Measurements from ENCODE around the gene KRT13. TPM values are rescaled to one million over a fixed set of nuclear protein-coding genes. Genes with fewer than 3 reads are reported as not detected.

The KRT13 gene
- polyA plus RNA-seq, 1 donor from 2014 or later = not detected

DNA sequence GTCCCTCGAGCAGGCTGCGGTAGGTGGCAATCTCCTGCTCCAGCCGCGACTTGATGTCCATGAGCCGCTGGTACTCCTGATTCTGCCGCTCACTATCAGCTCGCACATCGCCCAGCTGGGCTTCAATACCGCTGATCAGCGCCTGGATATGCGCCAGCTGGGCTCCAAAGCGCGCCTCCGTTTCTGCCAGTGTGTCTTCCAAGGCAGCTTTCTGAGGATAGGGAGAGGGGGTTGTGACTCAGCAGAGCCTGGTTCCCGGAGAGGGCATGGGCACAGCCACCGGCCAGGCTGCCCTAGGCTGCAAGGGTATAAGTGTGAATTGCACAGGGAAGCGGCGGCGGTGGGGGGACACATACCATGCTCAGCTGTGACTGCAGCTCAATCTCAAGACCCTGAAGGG lies 18.4 kb upstream of the KRT13 start:
- no peaks in the 10 kb centered on the region for H4K20me1 ChIP-seq (ENCODE audit: insufficient read depth)
- H2AFZ ChIP-seq (ENCODE audit: low read depth, low read length) = no peak overlapping the region

DNA sequence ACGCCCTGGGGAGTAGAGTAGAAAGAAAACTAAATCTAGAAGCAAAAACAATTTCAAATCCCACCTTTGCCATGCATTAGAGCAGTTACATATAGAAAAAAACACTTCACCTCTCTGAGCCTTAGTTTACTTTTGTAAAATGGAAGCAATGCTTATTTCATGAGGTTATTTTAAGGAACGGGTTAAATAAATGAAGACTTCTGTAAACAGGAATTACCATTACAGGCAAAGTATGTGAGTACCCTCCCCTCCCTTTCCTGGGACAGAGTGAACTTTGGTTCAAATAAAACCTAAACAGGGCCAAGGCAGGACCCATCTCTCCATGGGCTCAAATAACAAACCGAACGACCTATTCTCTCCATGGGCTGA lies 17.8 kb upstream of the KRT13 start:
- Histone ChIP-seq H3K9ac (ENCODE audit: low read length) (no peak overlapping the region), H3K9me3 (ENCODE audit: low read length) (no peaks in the 10 kb centered on the region), H3K4me2 (ENCODE audit: low read length) (no peak overlapping the region), H3K27me3 (ENCODE audit: insufficient read depth, low read depth, low read length) (peaks cover 17% of the 10 kb centered on the region), H3K27ac (ENCODE audit: low read length) (no peak overlapping the region), H3K36me3 (ENCODE audit: insufficient read depth, low read length) (no peaks in the 10 kb centered on the region), H3K79me2 (replicated peaks; ENCODE audit: insufficient read depth, low read length) (no peaks in the 10 kb centered on the region), H4K20me1 (ENCODE audit: insufficient read depth) (no peaks in the 10 kb centered on the region), H3F3A (ENCODE audit: insufficient read depth, low read length, poor library complexity, severe bottlenecking) (no peaks in the 10 kb centered on the region), H2AFZ (ENCODE audit: low read depth, low read length) (no peak overlapping the region), H3K4me3 (ENCODE audit: low read length) (no peak overlapping the region), H3K9me2 (ENCODE audit: insufficient read depth, low read length) (no peaks in the 10 kb centered on the region)
- no peak for TF ChIP-seq POLR2AphosphoS5 (IDR thresholded peaks at IDR 0.05)
- no peak for TF ChIP-seq EZH2 (IDR thresholded peaks at IDR 0.05; ENCODE audit: borderline replicate concordance, insufficient read depth, low read length, poor library complexity, severe bottlenecking)
- no peak for TF ChIP-seq MXI1 (conservative IDR thresholded peaks at IDR 0.05; ENCODE audit: poor library complexity, severe bottlenecking)

More for the DNA sequence above, 18.4 kb upstream of the KRT13 start:
- H3K4me3 ChIP-seq (ENCODE audit: low read length) = no peak overlapping the region
- no peak for TF ChIP-seq SMC3 (conservative IDR thresholded peaks at IDR 0.05; ENCODE audit: poor library complexity)
- no peak for TF ChIP-seq RAD21 (conservative IDR thresholded peaks at IDR 0.05)
- no peak for TF ChIP-seq EP300 (conservative IDR thresholded peaks at IDR 0.05; ENCODE audit: poor library complexity, severe bottlenecking)
- no peak for TF ChIP-seq TAF1 (IDR thresholded peaks at IDR 0.05; ENCODE audit: low read depth)
- TF ChIP-seq EZH2 (IDR thresholded peaks at IDR 0.05; ENCODE audit: borderline replicate concordance, insufficient read depth, low read length, poor library complexity, severe bottlenecking) = no peak
- TF ChIP-seq, protein P1, sequence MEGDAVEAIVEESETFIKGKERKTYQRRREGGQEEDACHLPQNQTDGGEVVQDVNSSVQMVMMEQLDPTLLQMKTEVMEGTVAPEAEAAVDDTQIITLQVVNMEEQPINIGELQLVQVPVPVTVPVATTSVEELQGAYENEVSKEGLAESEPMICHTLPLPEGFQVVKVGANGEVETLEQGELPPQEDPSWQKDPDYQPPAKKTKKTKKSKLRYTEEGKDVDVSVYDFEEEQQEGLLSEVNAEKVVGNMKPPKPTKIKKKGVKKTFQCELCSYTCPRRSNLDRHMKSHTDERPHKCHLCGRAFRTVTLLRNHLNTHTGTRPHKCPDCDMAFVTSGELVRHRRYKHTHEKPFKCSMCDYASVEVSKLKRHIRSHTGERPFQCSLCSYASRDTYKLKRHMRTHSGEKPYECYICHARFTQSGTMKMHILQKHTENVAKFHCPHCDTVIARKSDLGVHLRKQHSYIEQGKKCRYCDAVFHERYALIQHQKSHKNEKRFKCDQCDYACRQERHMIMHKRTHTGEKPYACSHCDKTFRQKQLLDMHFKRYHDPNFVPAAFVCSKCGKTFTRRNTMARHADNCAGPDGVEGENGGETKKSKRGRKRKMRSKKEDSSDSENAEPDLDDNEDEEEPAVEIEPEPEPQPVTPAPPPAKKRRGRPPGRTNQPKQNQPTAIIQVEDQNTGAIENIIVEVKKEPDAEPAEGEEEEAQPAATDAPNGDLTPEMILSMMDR (IDR thresholded peaks at IDR 0.05; ENCODE audit: poor library complexity, severe bottlenecking) = no peak
- TF ChIP-seq POLR2AphosphoS5 (IDR thresholded peaks at IDR 0.05) = no peak
- TF ChIP-seq, protein P2, sequence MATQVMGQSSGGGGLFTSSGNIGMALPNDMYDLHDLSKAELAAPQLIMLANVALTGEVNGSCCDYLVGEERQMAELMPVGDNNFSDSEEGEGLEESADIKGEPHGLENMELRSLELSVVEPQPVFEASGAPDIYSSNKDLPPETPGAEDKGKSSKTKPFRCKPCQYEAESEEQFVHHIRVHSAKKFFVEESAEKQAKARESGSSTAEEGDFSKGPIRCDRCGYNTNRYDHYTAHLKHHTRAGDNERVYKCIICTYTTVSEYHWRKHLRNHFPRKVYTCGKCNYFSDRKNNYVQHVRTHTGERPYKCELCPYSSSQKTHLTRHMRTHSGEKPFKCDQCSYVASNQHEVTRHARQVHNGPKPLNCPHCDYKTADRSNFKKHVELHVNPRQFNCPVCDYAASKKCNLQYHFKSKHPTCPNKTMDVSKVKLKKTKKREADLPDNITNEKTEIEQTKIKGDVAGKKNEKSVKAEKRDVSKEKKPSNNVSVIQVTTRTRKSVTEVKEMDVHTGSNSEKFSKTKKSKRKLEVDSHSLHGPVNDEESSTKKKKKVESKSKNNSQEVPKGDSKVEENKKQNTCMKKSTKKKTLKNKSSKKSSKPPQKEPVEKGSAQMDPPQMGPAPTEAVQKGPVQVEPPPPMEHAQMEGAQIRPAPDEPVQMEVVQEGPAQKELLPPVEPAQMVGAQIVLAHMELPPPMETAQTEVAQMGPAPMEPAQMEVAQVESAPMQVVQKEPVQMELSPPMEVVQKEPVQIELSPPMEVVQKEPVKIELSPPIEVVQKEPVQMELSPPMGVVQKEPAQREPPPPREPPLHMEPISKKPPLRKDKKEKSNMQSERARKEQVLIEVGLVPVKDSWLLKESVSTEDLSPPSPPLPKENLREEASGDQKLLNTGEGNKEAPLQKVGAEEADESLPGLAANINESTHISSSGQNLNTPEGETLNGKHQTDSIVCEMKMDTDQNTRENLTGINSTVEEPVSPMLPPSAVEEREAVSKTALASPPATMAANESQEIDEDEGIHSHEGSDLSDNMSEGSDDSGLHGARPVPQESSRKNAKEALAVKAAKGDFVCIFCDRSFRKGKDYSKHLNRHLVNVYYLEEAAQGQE (IDR thresholded peaks at IDR 0.05; ENCODE audit: borderline replicate concordance) = no peak
- no peak overlapping the region for H3K9ac ChIP-seq (ENCODE audit: low read length)
- H3K9me3 ChIP-seq (ENCODE audit: low read length) = no peaks in the 10 kb centered on the region
- H3K27me3 ChIP-seq (ENCODE audit: insufficient read depth, low read depth, low read length) = peaks cover 21% of the 10 kb centered on the region
- no peak overlapping the region for H3K27ac ChIP-seq (ENCODE audit: low read length)
- no peaks in the 10 kb centered on the region for H3K36me3 ChIP-seq (ENCODE audit: insufficient read depth, low read length)
- H3F3A ChIP-seq (ENCODE audit: insufficient read depth, low read length, poor library complexity, severe bottlenecking) = no peaks in the 10 kb centered on the region
- no peak overlapping the region for H3K4me2 ChIP-seq (ENCODE audit: low read length)
- H3K79me2 ChIP-seq (replicated peaks; ENCODE audit: insufficient read depth, low read length) = no peaks in the 10 kb centered on the region
- no peaks in the 10 kb centered on the region for H3K9me2 ChIP-seq (ENCODE audit: insufficient read depth, low read length)

Measured in neural cell (in vitro differentiated cells).